ENCODE data around the gene APOBEC2.

GRCh38 chr6:41103847-41104246 is 50.8 kb downstream of the APOBEC2 start:
- TF ChIP-seq ZNF350 (CRISPR knock-in tag; IDR thresholded peaks at IDR 0.05; ENCODE audit: borderline replicate concordance, low read depth), result no peak
- TF ChIP-seq IRF2 (CRISPR knock-in tag; IDR thresholded peaks at IDR 0.05), result no peak
- TF ChIP-seq, protein P1, sequence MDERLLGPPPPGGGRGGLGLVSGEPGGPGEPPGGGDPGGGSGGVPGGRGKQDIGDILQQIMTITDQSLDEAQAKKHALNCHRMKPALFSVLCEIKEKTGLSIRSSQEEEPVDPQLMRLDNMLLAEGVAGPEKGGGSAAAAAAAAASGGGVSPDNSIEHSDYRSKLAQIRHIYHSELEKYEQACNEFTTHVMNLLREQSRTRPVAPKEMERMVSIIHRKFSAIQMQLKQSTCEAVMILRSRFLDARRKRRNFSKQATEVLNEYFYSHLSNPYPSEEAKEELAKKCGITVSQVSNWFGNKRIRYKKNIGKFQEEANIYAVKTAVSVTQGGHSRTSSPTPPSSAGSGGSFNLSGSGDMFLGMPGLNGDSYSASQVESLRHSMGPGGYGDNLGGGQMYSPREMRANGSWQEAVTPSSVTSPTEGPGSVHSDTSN (CRISPR knock-in tag; IDR thresholded peaks at IDR 0.05), result no peak
- TF ChIP-seq MXD4 (CRISPR knock-in tag; IDR thresholded peaks at IDR 0.05), result no peak
- TF ChIP-seq, protein P2, sequence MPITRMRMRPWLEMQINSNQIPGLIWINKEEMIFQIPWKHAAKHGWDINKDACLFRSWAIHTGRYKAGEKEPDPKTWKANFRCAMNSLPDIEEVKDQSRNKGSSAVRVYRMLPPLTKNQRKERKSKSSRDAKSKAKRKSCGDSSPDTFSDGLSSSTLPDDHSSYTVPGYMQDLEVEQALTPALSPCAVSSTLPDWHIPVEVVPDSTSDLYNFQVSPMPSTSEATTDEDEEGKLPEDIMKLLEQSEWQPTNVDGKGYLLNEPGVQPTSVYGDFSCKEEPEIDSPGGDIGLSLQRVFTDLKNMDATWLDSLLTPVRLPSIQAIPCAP (CRISPR knock-in tag; IDR thresholded peaks at IDR 0.05; ENCODE audit: low read depth), result no peak
- no peak for TF ChIP-seq HIVEP1 (CRISPR knock-in tag; IDR thresholded peaks at IDR 0.05)
- no peak for TF ChIP-seq TAF1 (CRISPR knock-in tag; IDR thresholded peaks at IDR 0.05)
- TF ChIP-seq ARNTL (CRISPR knock-in tag; IDR thresholded peaks at IDR 0.05), result no peak
- TF ChIP-seq ZNF274 (CRISPR knock-in tag; IDR thresholded peaks at IDR 0.05), result no peak
- TF ChIP-seq REST (IDR thresholded peaks at IDR 0.05; ENCODE audit: borderline replicate concordance in 1 of 2, low read depth in 1 of 2, low read length in 2 of 2), result no peak
- no peak for TF ChIP-seq ZFP1 (CRISPR knock-in tag; IDR thresholded peaks at IDR 0.05)
